Body of pancreas (tissue), 4 donors: ENCODE results near the gene EIF5B. TPM values are rescaled to one million over a fixed set of nuclear protein-coding genes. Genes with fewer than 3 reads are reported as not detected.

ENCODE experiments used
- ATAC-seq: fragments of 150-250 bp; one replicate; pipeline ENCODE4 v1.9.1; 2016
- DNase-seq, 4 donors: peaks; one replicate each; pipeline ENCODE4 v3.0.0-alpha.2; 2019
- H3K27ac ChIP-seq, 4 donors: fragments of 200-600 bp; sonication (generic); 1 replicate in 3 of 4; 2 replicates in 1 of 4; pipeline versions ENCODE4 v1.5.1 to v1.6.1; 2016 to 2019; ENCODE audit warnings: mild to moderate bottlenecking in 1 of 4, mixed read lengths in 1 of 4, moderate library complexity in 1 of 4
- H3K27me3 ChIP-seq, 2 donors: fragments of 200-600 bp; sonication (generic); one replicate each; pipeline ENCODE4 v1.6.0; 2016; ENCODE audit warnings: mild to moderate bottlenecking in 1 of 2
- H3K36me3 ChIP-seq, 2 donors: fragments of 200-600 bp; sonication (generic); replicated peaks in 1 of 2; 2 replicates each; pipeline ENCODE4 v1.5.1; 2016; ENCODE audit warnings: low read depth in 2 of 2; ENCODE audit not compliant: insufficient read depth in 1 of 2
- H3K4me1 ChIP-seq: fragments of 200-600 bp; sonication (generic); one replicate; pipeline ENCODE4 v1.6.0; 2016
- H3K4me3 ChIP-seq, 2 donors: fragments of 200-600 bp; sonication (generic); 1 replicate in 1 of 2; 2 replicates in 1 of 2; pipeline ENCODE4 v1.5.1; 2016 to 2019
- H3K9me3 ChIP-seq, 3 donors: fragments of 200-600 bp; sonication (generic); 1 replicate in 2 of 3; 2 replicates in 1 of 3; pipeline ENCODE4 v1.5.1; 2016
- CTCF ChIP-seq, 7 experiments: fragments of 450-650 bp in 4 of 7; fragments of 200-600 bp in 3 of 7; sonication (generic) in 3 of 7; IDR thresholded peaks; one replicate each; pipeline ENCODE4 v1.5.1; 2016 to 2019; ENCODE audit warnings: antibody characterized with exemption in 7 of 7
- POLR2A ChIP-seq, 3 donors: fragments of 450-650 bp; IDR thresholded peaks; one replicate each; pipeline ENCODE4 v1.6.1; 2016; ENCODE audit warnings: antibody characterized with exemption in 3 of 3, mild to moderate bottlenecking in 2 of 3
- WGBS, 2 donors: methylation state at CpG; one replicate each; pipeline ENCODE4 v1.1.5; 2017; 5-methylcytosine and 5-hydroxymethylcytosine counted together
- intact Hi-C: fragments of 100-400 bp; cut with DNase I; formaldehyde crosslinking; loops from one replicate; pipeline ENCODE4 v1.15.1; 2023
- total RNA-seq, 2 donors: library from RNA; depleted of rRNA; stranded (reverse); fragments of >200 nt; gene quantifications; one replicate each; pipeline ENCODE4 v1.1.0, GENCODE V29; 2016

The EIF5B gene
- total RNA-seq, 2 donors from 2014 or later: 26.7 to 31.0 TPM

- no peaks in the 10 kb centered on the region for H3K9me3 ChIP-seq
- TF ChIP-seq CTCF (IDR thresholded peaks at IDR 0.05): no peak
- TF ChIP-seq POLR2A (IDR thresholded peaks at IDR 0.05): no peak
- WGBS, 2 donors: 71 to 85% methylated on average over 1 of the region's 1 CpG
- H3K27ac ChIP-seq: no peak overlapping the region
- H3K4me3 ChIP-seq: no peak overlapping the region
- ATAC-seq (peak; percentile 33), DNase-seq (no peak)
- H3K27me3 ChIP-seq: no peaks in the 10 kb centered on the region
- H3K4me1 ChIP-seq: no peaks in the 10 kb centered on the region
- intact Hi-C loops: no loop called here
- peaks cover 0 to 12% of the 10 kb centered on the region in 2 donors for H3K36me3 ChIP-seq
These were observed 82.8 kb downstream of the EIF5B start for GRCh38 chr2:99420031-99420430.

DNA sequence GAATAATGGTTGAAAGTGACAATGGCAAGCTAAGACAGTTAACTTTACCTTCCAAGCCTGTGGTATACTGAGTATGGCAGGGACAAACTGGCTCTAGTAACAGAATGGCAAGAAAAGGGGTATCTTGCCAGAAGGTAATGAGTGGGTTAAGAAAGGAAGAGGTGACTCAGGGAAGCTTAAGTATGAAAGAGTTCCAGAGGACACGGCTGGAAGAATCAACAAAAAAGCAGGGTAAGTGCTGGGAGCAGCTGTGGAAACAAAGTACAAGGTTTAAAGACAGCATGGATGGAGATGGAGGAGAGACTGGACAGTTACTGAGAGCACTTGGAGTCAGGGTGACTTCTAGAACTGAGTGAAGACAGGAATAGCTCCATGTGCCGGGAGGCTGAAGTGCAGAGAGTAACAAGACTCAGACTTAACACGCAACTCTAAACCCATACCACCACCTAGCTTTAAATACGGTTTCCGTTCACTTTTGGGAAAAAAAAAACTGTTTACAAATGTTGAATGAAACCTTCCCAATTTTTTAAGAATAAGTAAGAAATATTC is 83.6 kb downstream of the EIF5B start:
- Histone ChIP-seq H3K4me1 (no peaks in the 10 kb centered on the region), H3K4me3 (no peak overlapping the region), H3K36me3 (peaks cover 0 to 12% of the 10 kb centered on the region in 2 donors), H3K27me3 (no peaks in the 10 kb centered on the region), H3K27ac (no peak overlapping the region), H3K9me3 (no peaks in the 10 kb centered on the region)
- intact Hi-C loops: no loop called here
- ATAC-seq (no peak), DNase-seq (no peak)
- 82 to 83% methylated on average over 5 of the region's 5 CpGs for WGBS, 2 donors
- TF ChIP-seq CTCF (IDR thresholded peaks at IDR 0.05): no peak

GRCh38 chr2:99421469-99421868 is 84.3 kb downstream of the EIF5B start:
- Histone ChIP-seq H3K36me3 (peaks cover 0 to 12% of the 10 kb centered on the region in 2 donors), H3K9me3 (no peaks in the 10 kb centered on the region), H3K27me3 (no peaks in the 10 kb centered on the region), H3K27ac (no peak overlapping the region), H3K4me1 (no peaks in the 10 kb centered on the region), H3K4me3 (no peak overlapping the region)
- 89 to 93% methylated on average over 5 of the region's 5 CpGs for WGBS, 2 donors
- ATAC-seq (no peak), DNase-seq (no peak)
- intact Hi-C loops: no loop called here
- TF ChIP-seq CTCF (IDR thresholded peaks at IDR 0.05): no peak
- no peak for TF ChIP-seq POLR2A (IDR thresholded peaks at IDR 0.05)

DNA sequence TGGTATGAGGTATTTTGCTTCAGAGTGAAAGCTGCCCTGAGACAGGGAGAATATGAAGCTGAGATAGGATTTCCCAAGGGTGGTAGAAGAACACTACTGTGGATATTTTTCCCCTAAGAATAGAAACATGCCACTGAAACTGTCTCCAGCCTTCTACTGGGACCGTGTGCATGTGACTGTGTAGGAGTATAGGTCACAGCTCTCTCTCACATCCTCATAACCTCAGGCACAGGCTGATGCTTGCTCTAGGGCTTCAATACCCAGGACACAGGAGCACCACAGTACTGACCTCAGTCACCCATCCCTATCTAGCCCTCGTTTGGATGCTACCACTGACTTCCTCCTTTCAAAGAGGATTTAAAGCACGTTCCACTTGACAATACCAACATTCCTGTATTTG is 85.4 kb downstream of the EIF5B start:
- H3K27ac ChIP-seq: no peak overlapping the region
- TF ChIP-seq POLR2A (IDR thresholded peaks at IDR 0.05) (no peak), CTCF (IDR thresholded peaks at IDR 0.05) (no peak)
- no peak for ATAC-seq
- no peak for DNase-seq
- H3K4me3 ChIP-seq: no peak overlapping the region
- H3K36me3 ChIP-seq: peaks cover 0 to 11% of the 10 kb centered on the region in 2 donors
- 57 to 81% methylated on average over 3 of the region's 3 CpGs for WGBS, 2 donors
- H3K4me1 ChIP-seq: no peaks in the 10 kb centered on the region
- H3K27me3 ChIP-seq: no peaks in the 10 kb centered on the region
- intact Hi-C loops: no loop called here
- H3K9me3 ChIP-seq: no peaks in the 10 kb centered on the region

GRCh38 chr2:99424371-99424770 is 87.2 kb downstream of the EIF5B start:
- Histone ChIP-seq H3K36me3 (peaks cover 0 to 17% of the 10 kb centered on the region in 2 donors), H3K4me3 (no peak overlapping the region), H3K27me3 (no peaks in the 10 kb centered on the region), H3K27ac (no peak overlapping the region), H3K4me1 (no peaks in the 10 kb centered on the region), H3K9me3 (no peaks in the 10 kb centered on the region)
- ATAC-seq: no peak
- no peak for TF ChIP-seq POLR2A (IDR thresholded peaks at IDR 0.05)
- TF ChIP-seq CTCF (IDR thresholded peaks at IDR 0.05): no peak
- no peak for DNase-seq
- intact Hi-C loops: no loop called here
